ENCODE results near the gene USH1G.

USH1G gene

DNA sequence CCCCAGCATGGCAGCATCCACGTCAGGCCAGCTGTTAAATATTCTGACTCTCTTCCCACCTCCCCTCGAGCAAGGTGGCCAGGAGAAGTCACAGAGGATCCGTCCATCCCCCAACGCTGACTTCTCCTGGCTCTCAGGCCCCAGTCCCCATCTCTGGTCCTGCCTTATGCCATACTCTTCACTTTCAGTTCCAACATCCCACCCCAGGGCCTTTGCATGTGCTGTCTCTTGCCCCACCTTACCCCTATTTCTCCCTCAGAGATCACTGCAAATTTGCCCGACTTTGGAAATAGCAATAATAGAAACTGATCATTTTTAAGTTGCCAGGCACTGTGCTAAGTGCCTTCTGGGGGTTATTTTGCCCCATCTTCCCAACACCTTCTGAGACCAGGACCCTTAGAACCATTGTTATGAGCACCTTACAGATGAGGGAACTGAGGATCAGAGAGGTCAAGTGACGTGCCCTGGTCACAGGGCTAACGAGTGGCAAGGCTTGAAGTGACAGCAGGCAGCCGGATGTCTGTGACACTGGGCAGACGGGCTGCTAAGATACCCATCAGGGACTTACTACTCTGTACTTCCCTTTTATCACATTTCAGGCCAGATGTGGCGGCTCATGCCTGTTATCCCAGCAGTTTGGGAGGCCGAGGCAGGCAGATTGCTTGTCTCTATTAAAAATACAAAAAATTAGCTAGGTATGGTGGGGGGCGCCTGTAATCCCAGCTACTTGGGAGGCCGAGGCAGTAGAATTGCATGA is 31.8 kb upstream of the USH1G start:
- DNase-seq (ENCODE audit: extremely low read depth in 1 of 2, low read depth in 1 of 2) = no peak

DNA sequence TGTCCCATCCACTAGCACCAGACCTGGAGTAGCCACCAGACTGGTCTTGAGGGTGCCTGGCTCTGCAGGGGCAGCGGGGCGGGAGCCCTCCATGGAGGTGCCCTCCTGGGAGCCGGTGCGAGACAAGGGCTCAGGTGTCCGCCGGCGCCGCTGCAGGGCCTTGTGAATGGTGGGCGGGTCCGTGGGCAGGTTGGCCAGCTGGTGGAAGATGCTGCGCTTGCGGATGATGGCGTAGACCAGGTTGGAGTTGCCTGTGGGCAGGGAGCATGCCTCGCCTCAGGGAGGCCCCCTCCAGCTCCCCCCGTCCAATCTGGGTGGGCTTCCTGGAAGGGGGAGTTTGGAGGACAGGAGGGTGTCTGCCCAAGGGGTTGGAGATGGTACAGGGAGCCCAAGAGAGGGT is 31.1 kb upstream of the USH1G start:
- DNase-seq (ENCODE audit: extremely low read depth in 1 of 2, low read depth in 1 of 2) = no peak

DNA sequence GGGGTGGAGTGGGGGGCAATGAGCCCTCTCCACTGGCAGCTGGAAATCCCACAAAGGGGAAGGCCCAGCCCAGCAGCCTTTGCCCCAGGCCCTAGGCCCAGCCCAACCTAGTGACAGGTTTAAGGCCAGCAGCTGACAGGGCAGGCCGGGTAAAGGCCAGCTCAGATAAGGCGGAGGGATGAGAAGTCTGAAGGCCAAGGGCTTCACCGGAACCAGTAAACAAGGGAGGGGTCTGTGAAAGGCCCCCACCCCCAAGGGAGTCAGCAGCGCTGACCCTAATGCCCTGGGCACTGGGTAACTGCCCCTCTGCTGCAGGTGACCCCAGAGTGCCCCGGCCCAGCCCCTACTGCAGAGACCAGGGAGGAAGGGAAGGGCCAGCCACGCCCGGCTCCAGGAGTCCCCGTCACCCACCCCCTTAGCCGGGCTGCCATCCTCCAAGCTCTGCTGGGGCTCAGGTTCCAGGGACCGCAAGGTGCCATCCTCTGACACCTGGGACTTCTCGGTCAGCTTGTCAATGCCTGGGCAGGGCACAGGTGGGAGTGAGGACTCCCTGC is 30.2 kb upstream of the USH1G start:
- DNase-seq (ENCODE audit: extremely low read depth in 1 of 2, low read depth in 1 of 2) = no peak

DNA sequence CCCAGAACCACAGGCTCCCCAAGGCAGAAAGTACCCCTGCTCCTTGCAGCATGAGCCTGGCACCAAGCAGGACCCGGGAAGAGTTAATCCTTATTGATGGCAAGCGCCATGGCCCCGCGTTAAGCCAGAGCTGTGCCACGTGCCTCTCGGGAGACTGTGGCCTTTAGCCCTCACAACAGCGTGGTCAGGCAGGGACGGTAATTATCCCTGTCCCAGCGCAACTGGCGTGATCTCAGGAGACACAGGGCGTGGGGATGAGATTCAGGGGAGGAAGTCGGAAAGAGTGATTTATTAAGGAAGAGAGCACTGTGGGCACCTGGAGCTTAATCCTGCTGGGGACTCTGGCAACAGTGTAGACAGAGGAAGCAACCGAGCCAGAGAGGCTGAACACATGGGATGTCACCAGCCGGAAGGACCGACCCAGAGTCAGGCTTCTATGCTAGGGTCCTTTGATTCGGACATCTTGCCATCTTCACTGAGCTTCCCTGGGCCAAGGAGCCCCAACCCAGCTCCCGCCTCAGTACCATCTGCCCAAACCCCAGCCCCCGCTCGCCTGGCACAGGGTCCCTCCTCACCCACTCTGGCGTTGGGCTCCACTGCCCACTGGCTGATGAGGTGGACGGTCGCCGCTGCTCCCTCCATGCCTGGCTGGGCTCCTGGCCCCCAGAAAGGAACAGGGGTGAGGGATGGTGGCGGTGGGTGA is 29.5 kb upstream of the USH1G start:
- no peak for DNase-seq (ENCODE audit: extremely low read depth in 1 of 2, low read depth in 1 of 2)

DNA sequence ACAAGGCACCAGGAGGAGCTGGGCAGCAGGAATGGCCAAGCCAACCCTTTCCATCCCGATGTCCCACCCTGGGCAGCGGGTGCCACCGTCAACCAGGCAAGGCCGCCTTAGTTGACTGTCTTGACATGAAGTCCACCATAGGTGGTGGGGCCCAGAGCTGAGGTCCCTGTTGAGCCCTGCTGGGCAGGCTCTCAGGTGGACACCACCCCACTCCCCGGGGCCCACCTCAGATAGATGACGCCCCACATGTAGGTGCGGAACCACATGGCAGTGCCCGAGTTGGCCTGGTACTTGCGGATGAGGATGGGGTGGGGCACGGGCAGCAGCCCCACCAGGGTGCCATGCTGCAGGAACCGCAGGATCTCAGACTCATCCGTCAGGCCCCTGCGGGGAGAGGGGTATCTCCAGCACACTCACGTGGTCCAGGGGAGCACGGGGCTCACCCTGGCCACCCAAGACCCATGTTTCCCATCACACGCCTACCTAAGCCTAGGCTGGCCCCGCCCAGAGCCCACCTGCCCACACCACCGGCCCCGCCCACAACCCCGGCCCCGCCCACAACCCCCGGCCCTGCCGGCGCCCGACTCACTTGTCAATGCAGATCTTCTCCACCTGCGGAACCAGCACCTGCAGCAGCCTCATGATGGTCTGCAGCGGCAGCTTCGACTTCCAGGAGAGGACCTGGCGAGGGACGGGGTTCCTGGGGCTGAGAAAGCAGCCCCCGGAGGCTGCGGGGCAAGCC is 28.8 kb upstream of the USH1G start:
- no peak for DNase-seq (ENCODE audit: extremely low read depth in 1 of 2, low read depth in 1 of 2)

DNA sequence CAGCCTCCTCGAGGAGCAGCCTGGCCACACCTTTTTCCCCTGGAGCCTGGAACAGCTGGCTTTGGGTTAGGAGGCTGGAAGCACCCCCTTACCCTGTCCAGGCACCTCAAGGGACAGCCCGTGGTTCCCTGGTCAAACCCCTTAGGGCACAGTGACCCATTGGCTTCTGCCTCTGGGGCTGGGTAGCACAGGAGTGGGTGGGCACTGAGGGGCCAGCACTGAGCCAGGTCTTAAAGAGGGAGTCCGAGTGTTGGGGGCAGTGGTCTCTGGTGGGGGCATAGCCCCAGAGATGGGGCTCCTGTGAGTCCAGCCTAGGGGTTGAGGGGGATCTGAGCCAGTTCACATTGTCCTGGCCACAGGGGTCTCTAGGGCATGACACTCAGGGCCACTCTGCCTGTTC is 28.0 kb upstream of the USH1G start:
- DNase-seq (ENCODE audit: extremely low read depth in 1 of 2, low read depth in 1 of 2) = no peak

DNA sequence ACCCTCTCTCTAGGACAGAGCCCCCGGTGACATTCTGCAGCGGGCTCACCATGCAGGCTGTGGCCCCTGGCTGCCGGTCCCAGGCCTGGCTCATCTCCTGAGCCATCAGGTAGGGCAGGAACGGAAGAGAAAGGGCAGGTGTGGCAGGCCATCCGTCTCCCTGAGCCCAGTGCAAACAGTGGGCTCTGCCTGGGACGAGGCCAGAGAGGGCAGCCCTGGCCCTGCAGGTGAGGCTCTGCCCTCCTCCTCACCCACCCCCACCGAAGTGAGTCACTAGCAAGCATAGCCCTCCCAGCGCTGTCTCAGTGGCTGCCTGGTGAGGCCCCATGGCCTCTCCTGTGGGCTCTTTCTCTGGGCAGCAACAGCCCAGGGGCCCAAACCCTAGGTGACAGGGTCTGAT is 27.2 kb upstream of the USH1G start:
- no peak for DNase-seq (ENCODE audit: extremely low read depth in 1 of 2, low read depth in 1 of 2)

DNA sequence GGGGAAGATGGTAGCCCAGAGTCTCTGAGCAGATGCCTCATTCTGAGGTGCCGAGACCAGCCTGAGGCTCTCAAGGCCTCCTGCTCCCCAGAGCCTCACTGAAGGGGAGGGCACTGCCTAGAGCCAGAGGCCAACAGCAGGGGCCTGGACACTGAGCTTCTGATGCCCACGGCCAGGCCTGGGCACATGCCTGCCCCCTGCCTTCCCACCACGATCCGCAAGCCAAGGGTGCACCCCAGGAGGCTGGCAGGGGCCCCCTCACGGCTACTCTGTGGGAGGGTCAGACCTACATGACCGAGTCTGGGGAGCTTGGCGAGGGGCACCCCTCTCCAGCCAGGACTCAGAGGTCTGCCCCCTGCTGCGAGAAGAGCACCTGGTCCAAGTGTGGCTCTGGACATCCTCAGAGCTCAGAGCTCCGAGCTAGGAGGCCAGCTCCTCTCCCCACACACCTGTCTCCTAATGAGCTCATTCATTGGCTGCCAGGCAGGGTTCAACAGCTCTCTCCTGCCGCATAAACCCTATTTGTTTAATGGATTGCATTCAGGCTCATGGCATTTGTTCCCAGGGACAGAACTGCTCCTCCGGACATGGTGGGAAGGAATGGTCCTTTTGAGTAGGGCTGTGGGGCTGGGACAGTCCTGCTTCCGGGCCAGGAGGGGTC is 26.5 kb upstream of the USH1G start:
- DNase-seq (ENCODE audit: extremely low read depth in 1 of 2, low read depth in 1 of 2) = no peak

DNA sequence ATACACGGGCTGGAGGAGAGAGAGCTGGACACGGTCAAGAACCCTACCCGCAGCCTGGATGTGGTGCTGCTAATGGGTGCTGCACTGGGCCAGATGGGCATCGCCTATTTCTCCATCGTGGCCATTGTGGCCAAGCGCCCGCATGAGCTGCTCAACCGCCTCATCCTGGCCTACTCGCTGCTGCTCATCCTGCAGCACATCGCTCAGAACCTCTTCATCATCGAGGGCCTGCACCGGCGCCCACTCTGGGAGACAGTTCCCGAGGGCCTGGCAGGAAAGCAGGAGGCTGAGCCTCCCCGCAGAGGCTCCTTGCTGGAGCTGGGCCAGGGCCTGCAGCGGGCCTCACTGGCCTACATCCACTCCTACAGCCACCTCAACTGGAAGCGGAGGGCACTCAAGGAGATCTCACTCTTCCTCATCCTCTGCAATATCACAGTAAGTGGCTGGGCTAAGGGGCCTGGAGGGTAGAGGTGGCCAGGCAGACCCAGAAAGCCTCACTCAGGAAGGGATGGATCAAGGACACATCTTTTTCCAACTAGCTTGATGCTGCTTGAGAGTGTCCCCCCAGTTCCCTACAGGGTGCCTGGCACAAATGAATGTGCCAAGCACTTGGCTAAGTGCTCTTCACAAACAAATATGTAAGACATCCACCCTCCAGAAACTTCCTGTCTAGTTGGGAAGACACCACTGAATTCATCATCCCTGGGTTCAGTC is 24.1 kb upstream of the USH1G start:
- DNase-seq (ENCODE audit: extremely low read depth in 1 of 2, low read depth in 1 of 2) = no peak

DNA sequence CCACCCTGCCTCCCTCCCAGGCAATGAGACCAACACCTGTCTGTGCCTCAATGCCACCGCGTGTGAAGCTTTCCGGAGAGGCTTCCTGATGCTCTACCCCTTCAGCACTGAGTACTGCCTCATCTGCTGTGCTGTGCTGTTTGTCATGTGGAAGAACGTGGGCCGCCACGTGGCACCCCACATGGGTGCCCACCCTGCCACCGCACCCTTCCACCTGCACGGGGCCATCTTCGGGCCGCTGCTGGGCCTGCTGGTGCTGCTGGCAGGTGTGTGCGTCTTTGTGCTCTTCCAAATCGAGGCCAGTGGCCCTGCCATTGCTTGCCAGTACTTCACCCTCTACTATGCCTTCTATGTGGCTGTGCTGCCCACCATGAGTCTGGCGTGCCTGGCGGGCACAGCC is 23.6 kb upstream of the USH1G start:
- no peak for DNase-seq (ENCODE audit: extremely low read depth in 1 of 2, low read depth in 1 of 2)

DNA sequence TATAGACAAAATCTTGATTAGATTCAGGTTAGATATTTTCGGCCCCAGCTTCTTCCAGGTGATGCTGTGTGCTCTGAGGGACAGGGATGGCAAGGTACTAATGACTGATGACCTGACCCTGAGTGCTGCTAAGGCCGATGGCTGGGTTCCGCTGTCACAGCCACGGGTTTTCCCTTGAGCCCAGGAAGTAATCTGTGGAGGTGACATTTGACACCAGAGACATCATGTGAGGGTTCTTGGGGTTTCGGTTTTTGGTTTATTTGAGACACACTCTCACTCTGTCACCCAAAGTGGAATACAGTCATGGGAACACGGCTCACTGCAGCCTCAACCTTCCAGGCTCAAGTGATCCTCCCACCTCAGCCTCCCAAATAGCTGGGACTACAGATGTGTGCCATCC is 22.5 kb upstream of the USH1G start:
- no peak for DNase-seq (ENCODE audit: extremely low read depth in 1 of 2, low read depth in 1 of 2)

DNA sequence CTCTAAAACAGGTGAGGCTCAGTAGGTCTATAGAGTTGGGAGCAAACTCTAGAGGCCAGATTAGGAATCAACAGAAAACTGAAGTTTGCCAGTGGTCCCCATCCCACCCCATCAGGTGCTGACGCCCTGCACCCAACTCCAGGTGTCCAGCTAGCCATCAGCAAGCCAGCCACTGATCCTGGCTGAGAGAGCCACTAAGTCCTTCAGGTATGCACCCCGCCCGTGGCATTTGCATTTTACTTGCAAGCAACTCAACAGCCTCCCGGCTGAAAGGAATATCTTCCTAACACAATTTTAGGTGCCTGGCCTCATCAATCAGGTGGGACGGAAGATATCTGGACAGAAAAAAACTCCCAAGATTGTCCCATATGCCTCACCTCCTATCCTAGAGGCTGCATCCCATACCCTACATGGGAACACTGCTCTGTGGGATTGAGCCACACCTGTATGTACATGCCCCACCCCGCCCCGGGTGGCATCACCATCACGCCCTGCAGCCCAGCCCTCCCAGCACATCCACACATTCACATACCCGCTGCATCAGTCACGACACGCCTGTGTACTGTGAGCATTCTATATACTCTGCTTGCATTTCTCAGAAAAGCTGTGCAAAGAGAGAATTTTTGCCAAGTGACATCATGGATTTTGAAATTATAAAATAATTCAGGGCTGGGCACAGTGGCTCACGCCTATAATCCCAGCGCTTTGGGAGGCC is 20.9 kb upstream of the USH1G start:
- no peak for DNase-seq (ENCODE audit: extremely low read depth in 1 of 2, low read depth in 1 of 2)

DNA sequence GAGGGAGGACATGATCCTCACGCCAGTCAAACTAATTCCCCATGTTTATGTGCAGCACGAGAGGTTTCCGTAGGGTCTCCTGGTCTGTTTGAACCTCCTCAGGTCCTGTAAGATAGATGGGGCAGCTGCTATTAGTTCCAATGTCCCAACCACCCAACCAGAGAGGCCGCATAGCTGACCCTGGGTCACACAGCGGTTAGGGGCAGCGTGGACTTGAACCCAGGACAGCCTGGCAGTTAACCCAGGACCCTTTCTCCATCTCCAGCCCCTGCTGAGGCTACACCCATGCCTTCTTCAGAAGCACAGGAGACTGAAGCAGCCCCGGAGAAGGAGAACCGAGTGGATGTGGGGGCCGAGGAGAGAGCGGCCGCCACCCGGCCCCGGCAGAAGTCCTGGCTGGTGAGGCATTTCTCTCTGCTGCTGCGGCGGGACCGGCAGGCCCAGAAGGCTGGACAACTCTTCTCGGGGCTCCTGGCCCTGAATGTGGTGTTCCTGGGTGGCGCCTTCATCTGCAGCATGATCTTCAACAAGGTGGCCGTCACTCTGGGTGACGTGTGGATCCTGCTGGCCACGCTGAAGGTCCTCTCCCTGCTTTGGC is 18.2 kb upstream of the USH1G start:
- DNase-seq (ENCODE audit: extremely low read depth in 1 of 2, low read depth in 1 of 2) = no peak

DNA sequence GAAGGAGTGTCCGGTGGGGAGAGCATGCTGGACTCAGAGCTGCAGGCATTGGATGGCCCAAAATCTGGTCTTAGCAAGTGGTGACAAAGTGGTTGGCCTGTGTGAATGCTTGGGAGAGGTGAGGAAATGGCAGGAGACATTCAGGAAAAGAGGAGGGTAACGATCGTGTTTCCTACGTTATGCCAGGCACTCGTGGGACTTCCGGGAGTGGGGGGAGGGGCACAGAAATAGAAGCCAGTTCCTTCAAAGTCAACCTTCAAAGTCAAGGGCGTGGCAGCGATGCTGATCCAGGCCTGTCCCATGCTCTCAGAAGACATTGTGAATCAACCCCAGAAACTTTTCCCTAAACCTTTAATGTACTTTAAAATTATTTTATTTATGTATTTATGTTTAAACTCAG is 16.5 kb upstream of the USH1G start:
- no peak for DNase-seq (ENCODE audit: extremely low read depth in 1 of 2, low read depth in 1 of 2)

DNA sequence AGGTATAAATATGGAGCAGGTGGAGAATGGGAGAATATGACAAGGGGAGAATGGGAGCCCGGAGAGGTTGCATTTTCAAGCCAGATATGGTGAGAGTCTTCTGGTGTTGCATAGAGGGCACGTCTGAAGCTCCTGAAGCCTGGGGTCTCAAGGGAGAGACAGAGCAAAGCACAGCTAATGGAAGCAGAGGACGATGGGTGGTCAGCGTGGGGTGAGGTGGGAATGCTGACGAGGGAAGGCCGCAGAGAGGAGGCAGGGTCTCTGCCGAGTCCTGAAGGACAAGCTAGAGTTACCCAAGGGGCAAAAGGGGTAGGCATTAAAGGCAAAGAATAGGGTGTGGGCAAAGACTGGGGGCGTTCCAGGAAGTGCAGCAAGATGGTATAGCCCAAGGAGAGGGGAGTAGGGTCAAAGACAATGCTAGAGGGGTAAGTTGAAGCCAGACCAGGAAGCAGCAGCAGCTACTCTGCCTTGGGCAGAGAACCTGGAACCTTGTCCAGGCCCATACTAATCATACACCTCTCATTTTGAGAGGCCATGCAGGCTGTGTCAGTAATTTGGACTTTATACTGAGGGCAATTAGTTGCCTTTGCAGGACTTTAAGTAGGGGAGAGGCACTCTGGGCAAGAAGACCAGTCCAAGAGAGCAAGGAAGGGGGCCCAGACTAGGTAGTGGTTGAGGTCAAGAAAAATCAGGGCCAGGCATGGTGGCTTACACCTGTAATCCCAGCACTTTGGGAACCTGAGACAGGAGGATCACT is 15.3 kb upstream of the USH1G start:
- DNase-seq (ENCODE audit: extremely low read depth in 1 of 2, low read depth in 1 of 2) = no peak

DNA sequence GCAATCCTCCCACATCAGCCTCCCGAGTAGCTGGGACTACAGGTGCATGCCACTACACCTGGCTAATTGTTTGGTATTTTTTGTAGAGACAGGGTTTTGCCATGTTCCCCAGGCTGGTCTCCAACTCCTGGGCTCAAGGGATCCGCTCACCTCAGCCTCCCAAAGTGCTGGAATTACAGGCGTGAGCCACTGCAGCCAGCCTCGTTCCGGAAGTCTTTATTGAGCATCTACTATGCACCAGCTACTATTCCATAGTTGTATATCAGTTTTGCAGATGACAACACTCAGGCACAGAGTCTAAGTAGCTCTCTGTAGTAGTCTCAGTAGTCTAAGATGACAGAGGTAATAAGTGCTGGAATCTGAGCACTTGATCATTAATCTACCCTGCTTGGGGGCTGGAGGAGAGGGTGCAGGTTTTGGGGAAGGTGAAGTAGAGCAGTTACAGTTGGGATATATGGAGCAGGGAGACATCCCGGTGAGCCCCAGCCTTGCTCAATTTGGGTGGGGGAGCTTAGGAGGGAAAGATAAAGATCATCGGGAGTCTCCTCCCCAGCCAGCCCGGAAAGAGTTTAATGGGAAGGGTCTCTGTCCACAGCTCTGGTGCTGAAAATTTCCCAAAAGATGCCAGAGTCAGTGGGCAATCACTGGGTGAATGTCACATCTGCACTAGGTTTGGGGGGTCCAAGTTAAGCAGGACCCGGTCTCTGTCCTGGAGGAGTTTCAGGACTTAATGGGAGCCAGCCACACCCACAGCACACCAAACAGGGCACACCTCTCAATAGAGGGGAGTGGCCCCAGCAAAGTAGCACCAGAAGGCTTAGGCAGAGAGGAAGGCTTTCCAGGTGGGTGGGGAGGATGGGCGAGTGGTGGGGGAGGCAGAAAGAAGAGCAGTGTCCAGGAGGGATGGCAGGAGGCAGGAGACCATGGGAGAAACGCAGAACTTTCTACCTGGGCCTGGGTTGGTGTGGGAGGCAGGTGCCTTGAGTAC is 14.3 kb upstream of the USH1G start:
- DNase-seq (ENCODE audit: extremely low read depth in 1 of 2, low read depth in 1 of 2) = no peak

DNA sequence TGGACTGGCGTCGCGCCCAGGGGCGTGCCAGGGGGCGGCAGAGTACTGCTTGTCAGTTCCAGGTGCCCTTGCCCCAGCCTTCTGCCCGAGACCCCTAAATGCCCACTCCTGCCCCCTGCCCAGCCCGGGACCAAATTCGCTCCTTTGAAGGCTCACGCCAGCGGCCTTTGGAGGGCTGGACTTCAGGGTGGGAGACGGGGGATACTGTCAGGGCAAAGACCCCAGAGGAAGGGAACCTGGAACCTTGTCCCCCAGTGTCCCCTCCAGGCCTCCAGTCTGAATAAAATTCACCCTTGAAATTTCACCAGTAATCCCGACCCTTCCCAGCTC is 13.4 kb upstream of the USH1G start:
- DNase-seq (ENCODE audit: extremely low read depth in 1 of 2, low read depth in 1 of 2) = no peak

All from stimulated activated CD8-positive, alpha-beta memory T cell treated with anti-CD3 and anti-CD28 coated beads, Interleukin-7, amount 100 ng/mL, for 48 hours (primary cell).